Mesodermal cell (in vitro differentiated cells): ENCODE measurements around the gene CERS3. TPM values are rescaled to one million over a fixed set of nuclear protein-coding genes. Genes with fewer than 3 reads are reported as not detected.

Experiments
- H3K27ac ChIP-seq: 2 replicates; pipeline ENCODE4 v1.7.0; 2013; ENCODE audit warnings: mild to moderate bottlenecking, low read depth, low read length, moderate library complexity; ENCODE audit not compliant: severe bottlenecking
- H3K36me3 ChIP-seq: 2 replicates; pipeline ENCODE4 v1.7.1; 2013; ENCODE audit warnings: mild to moderate bottlenecking, low read length, moderate library complexity; ENCODE audit not compliant: control insufficient read depth, insufficient read depth
- H3K4me1 ChIP-seq: one replicate; pipeline ENCODE4 v1.7.1; 2013; ENCODE audit warnings: mild to moderate bottlenecking, low read length; ENCODE audit not compliant: insufficient read depth, control insufficient read depth, poor library complexity, severe bottlenecking
- H3K4me3 ChIP-seq: 2 replicates; pipeline ENCODE4 v1.7.0; 2013; ENCODE audit warnings: low read length, control low read depth, mild to moderate bottlenecking; ENCODE audit not compliant: insufficient read depth, poor library complexity, severe bottlenecking; ENCODE audit errors: extremely low read depth
- H3K9me3 ChIP-seq: 2 replicates; pipeline ENCODE4 v1.7.1; 2013; ENCODE audit warnings: mild to moderate bottlenecking, low read length, moderate library complexity; ENCODE audit not compliant: control insufficient read depth
- WGBS, 2 experiments: methylation state at CpG; one replicate each; pipeline ENCODE4 v1.1.5; 2013; ENCODE audit warnings: missing lambda C conversion rate in 2 of 2; ENCODE audit not compliant: insufficient coverage in 2 of 2; 5-methylcytosine and 5-hydroxymethylcytosine counted together
- polyA plus RNA-seq, 2 experiments: library from polyadenylated mRNA; stranded (reverse); fragments of 50-300 nt; gene quantifications; one replicate each; pipeline ENCODE4 v1.2.3, GENCODE V29; 2013

CERS3 gene
- polyA plus RNA-seq (2013, experiment 1 of 2) = not detected
- not detected for polyA plus RNA-seq (2013, experiment 2 of 2)

DNA sequence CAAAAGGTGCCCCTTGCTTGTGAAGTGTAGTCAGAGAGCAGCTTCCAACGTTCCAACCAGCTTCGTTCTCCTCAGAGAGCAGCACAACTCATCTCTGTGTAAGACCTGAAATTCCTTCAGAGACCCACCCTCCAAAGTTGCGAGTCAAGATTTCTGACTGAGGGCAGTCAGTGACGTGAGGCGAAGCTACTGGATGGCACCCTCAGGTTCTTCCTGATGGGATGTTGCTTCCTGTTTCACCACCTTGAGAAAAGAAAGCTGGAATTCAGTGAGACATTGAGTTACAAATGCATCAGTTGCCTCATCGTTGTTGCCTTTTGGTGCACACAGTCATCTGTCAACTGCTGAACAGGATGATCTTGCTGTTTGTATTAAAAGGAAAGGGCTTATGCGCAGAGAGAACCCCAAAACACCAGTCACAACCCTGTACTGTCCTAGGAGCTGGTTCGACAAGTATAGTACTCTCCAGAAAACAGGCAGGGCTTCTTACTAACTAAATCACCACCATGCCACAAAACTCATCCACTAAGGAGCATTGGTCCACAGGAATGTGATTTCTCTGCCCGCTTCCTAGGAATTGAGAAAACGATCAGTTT is at the start of gene CERS3:
CERS3 (minus strand) TSS at position 118 of the 596 bp plus-strand sequence. CDS start 27,101 bp downstream, outside the sequence.
- no peak within 1 kb of the TSS for H3K27ac ChIP-seq
- no peaks in the 10 kb centered on the region for H3K9me3 ChIP-seq
- H3K4me3 ChIP-seq = no peak within 1 kb of the TSS
- no peaks in the 10 kb centered on the region for H3K36me3 ChIP-seq
- no peaks in the 10 kb centered on the region for H3K4me1 ChIP-seq
- WGBS, 2 experiments = 89 to 93% methylated on average over 9 to 10 of the region's 10 CpGs

DNA sequence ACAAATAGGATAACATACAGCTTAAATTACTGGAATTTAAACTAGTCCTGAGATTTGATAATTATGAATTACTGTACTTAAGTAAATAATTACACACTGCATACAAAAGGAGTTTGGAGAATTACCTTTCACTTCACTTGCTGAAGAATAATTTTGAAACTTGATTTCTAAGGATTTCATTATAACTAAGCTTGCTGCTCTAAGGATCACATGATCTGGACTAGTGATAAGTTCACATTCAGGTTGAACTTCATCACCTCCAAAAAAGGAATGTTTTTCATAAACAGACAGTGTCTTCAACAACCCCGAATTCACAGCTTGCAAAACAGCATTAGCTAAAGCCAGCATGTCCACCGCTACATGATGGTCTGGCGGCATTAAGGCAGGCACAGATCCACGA is 44.8 kb upstream of the CERS3 start:
- Histone ChIP-seq H3K4me3 (no peak overlapping the region), H3K9me3 (no peaks in the 10 kb centered on the region), H3K4me1 (no peaks in the 10 kb centered on the region), H3K36me3 (peaks cover 18% of the 10 kb centered on the region), H3K27ac (no peak overlapping the region)
- 91 to 94% methylated on average over 3 to 4 of the region's 4 CpGs for WGBS, 2 experiments

DNA sequence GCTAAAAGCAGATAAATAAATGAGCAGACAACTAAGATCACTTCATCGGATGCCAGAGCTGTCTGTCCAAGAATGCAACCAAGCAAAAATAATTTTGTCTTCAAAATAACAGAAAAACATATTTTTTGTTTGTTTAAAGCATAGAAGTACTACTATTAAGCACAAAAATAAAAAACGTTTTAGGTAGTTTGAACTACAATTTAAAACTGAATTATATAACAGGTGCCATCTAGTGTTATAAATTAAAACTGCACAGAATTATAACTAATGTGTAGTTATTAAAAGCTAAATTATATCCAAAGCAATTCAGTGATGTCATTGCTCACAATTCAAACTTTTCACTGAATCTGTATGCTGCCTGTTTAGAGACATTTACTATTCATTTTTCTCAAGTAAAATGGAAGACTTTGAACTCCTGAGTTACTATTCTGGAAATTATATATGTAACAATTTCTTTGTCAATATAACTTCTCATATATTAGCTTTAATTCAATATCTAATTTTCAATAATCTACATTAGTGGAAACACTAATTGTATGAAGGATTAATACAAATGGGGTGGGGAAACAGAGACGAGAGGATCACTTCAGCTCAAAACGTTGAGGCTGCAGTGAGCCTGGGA is 43.7 kb upstream of the CERS3 start:
- H3K4me1 ChIP-seq = no peaks in the 10 kb centered on the region
- H3K36me3 ChIP-seq = peaks cover 18% of the 10 kb centered on the region
- H3K27ac ChIP-seq = no peak overlapping the region
- H3K9me3 ChIP-seq = no peaks in the 10 kb centered on the region
- no peak overlapping the region for H3K4me3 ChIP-seq
- no CpG with 5 or more reads among the region's 4 CpGs for WGBS, 2 experiments

DNA sequence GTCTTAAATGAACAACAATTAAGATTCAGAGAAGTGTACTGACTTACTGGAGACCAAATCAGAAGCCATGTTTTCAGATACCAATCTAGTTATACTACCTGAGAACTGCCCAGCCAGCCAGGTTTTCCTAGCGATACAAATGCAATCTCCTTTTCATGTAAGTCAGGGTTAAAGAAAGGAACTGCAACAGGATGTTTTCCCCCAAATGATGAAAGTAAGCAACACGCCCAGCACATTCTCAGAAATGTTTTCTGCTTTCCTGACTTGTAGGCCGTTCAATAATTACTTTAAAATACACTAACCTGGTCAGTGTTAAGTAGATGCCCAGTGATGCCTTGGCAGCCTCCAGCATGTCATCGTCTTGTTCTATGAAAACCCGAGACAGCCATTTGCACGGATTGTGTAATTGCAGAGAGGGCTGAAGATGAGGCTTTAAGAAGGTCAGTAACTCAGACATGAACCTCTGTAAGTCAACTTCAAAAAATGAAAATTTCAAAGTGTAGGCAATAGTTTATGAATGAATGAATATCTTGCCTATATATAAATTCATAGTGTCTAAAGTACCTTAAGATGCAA is 42.9 kb upstream of the CERS3 start:
- Histone ChIP-seq H3K27ac (no peak overlapping the region), H3K4me3 (no peak overlapping the region), H3K36me3 (peaks cover 18% of the 10 kb centered on the region), H3K9me3 (no peaks in the 10 kb centered on the region), H3K4me1 (no peaks in the 10 kb centered on the region)
- 72 to 94% methylated on average over 2 to 3 of the region's 6 CpGs for WGBS, 2 experiments

DNA sequence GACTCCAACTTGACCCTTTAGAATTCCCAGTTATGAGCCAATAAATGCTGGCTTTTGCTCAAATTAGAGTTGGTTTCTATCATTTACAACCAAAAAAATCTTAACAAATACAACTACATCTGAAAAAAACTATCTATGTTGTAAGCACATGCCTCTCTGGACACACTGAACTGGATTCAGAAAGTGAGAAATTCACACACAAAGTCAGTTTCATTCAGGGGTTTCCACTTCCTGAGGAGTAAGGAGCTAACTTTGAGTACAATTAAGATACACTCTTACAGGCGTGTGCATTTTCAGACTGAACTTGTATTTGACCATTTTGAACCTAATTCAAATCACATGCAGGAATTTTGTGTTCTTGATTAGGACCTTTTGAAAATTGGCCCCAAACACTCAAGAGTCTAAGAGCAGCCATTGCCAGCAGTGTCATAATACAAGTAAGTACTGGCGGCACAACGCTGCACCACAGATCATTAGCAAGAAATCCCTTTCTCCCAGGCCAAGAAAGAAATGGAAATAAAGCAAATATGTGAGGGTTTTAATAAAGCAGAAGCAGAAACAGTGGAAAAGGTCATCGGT is 42.1 kb upstream of the CERS3 start:
- H3K4me1 ChIP-seq = no peaks in the 10 kb centered on the region
- H3K27ac ChIP-seq = no peak overlapping the region
- peaks cover 18% of the 10 kb centered on the region for H3K36me3 ChIP-seq
- WGBS, 2 experiments = no CpG with 5 or more reads among the region's 4 CpGs
- H3K9me3 ChIP-seq = no peaks in the 10 kb centered on the region
- H3K4me3 ChIP-seq = no peak overlapping the region

DNA sequence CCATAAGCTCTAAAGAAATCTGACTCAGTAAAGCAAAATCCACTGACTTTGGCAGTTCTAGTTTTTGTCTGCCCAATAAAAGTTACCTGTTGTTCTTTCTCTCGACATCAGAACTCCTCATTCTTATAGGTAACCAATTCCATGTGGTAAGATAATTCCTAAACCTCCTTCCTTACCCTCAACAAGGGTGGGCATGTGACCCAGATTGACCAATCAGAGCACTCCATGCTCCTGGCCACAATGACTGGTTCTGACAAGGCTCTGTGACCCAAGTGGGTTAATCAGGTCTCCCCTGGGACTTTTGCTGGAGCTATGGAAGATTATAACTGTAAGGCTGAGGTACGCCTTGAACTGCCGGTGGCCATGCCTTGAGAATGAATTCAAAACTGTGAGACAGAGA is 41.5 kb upstream of the CERS3 start:
- Histone ChIP-seq H3K36me3 (peaks cover 18% of the 10 kb centered on the region), H3K9me3 (no peaks in the 10 kb centered on the region), H3K27ac (no peak overlapping the region), H3K4me1 (no peaks in the 10 kb centered on the region), H3K4me3 (no peak overlapping the region)
- WGBS, 2 experiments = 83 to 100% methylated on average over 2 to 3 of the region's 3 CpGs

DNA sequence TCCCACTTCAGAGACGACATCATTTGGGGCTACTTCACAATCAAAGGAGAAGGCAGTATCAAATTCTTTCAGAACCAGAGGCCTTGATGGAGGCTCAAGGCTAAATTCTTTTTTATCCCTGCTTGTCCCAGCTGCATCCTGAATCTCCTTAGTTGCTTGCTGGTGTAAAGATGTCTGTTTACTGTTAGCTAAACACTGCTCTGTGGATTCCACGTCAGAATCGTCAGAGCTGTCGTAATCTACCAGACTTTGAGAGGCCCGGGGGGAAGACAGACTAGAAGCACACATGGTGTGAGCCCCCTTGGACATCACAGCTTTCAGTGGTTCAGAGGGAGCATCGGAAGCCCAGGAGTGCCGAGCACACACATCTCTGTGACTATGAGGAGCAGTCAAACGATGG is 40.6 kb upstream of the CERS3 start:
- Histone ChIP-seq H3K27ac (no peak overlapping the region), H3K4me1 (no peaks in the 10 kb centered on the region), H3K9me3 (no peaks in the 10 kb centered on the region), H3K36me3 (peaks cover 18% of the 10 kb centered on the region), H3K4me3 (no peak overlapping the region)
- WGBS, 2 experiments = 86 to 89% methylated on average over 6 to 7 of the region's 8 CpGs

DNA sequence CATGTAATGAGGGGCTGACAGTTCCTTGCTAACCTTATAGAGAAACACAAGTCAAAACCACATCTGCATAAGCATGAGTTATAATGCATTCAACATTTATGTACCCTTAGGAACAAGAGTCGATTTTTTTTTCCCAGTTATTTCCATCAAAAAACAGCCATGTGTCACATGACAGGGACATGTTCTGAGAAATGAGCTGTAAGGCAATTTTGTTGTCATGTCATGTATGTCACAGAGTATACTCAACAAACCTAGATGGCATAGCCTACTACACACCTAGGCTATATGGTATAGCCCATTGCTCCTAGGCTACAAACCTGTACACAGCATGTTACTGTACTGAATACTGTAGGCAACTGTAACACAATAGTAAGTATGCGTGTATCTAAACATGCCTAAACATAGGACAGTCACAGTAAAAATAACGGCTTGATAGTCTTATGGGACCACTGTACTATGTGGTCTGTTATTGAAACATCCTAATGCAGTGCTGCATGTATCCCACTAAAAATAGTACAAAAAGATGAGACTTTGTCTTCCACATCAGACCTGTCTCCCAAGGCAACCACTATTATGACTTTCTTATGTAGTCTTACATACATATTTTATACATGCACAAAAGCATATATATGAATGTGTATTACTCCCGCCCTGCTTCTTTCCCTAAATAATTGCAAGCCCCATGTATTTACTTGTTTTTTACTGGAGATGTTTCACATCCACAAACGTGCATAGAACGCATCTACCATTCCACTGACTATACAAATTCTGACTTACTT is 38.3 kb upstream of the CERS3 start:
- no peak overlapping the region for H3K27ac ChIP-seq
- peaks cover 14% of the 10 kb centered on the region for H3K36me3 ChIP-seq
- H3K4me3 ChIP-seq = no peak overlapping the region
- no peaks in the 10 kb centered on the region for H3K9me3 ChIP-seq
- 94 to 96% methylated on average over 2 to 4 of the region's 6 CpGs for WGBS, 2 experiments
- no peaks in the 10 kb centered on the region for H3K4me1 ChIP-seq

DNA sequence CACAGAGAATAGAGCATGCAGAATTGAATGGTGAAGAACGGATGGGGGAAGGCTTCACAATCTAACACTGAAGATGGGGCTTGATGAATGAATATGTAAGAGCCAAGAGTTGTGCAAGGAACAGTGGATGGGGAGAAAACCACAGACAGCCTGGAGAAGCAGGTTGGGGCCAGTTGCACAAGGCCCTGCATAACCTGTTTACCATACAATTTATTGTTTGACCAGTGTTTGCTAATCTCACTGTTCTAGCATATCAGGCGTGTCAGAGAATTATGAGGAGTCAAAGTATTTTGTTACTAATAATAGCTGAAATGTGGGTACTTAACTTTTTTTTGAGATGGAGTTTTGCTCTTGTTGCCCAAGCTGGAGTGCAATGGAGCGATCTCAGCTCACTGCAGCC is 36.8 kb upstream of the CERS3 start:
- no peak overlapping the region for H3K27ac ChIP-seq
- no peak overlapping the region for H3K4me3 ChIP-seq
- 93 to 94% methylated on average over 2 to 3 of the region's 3 CpGs for WGBS, 2 experiments
- no peaks in the 10 kb centered on the region for H3K9me3 ChIP-seq
- no peaks in the 10 kb centered on the region for H3K4me1 ChIP-seq
- peaks cover 4% of the 10 kb centered on the region for H3K36me3 ChIP-seq

DNA sequence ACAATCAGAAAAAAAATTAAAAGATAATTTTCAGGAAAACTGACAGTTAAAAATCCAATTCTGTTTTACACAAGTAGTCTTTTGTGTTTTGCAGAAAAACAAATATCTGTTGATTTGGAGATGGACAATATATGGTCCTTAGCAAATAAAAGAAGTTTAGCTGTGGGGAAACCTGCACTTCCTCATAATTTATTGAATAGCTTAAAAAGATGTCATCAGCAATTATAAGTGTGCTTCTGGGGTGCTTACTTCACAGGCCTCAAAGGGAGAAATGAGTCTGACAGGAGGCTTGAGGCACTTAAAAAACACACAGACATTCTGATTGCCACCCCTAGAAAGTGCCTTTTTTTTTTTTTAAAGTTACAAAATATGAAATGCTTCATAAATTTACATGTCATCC is 31.6 kb upstream of the CERS3 start:
- Histone ChIP-seq H3K4me1 (no peaks in the 10 kb centered on the region), H3K4me3 (no peak overlapping the region), H3K36me3 (no peaks in the 10 kb centered on the region), H3K9me3 (no peaks in the 10 kb centered on the region), H3K27ac (no peak overlapping the region)
